Measurements from ENCODE around the gene NTM.

GRCh38 chr11:132137981-132138313 is 767.5 kb downstream of the NTM start:
- TF ChIP-seq CTCF (IDR thresholded peaks at IDR 0.05), result no peak
- TF ChIP-seq POLR2AphosphoS5 (IDR thresholded peaks at IDR 0.05), result no peak
- no peak for TF ChIP-seq POLR2A (IDR thresholded peaks at IDR 0.05)

Measured in breast epithelium (tissue), 3 donors.